Smooth muscle cell (in vitro differentiated cells): Measurements from ENCODE around the gene GRB7. TPM values are rescaled to one million over a fixed set of nuclear protein-coding genes. Genes with fewer than 3 reads are reported as not detected.

Source experiments
- DNase-seq: peaks from one replicate; lab custom pipeline; 2025; ENCODE audit not compliant: unreplicated experiment; lab: John Stamatoyannopoulos, UW
- H2AFZ ChIP-seq: fragments of 200-600 bp; sonication (generic); 2 replicates; pipeline ENCODE4 v1.6.0; 2016; ENCODE audit warnings: antibody characterized with exemption, low read depth, mild to moderate bottlenecking
- H3F3A ChIP-seq: fragments of 200-600 bp; sonication (generic); 2 replicates; pipeline ENCODE4 v1.6.0; 2017; ENCODE audit warnings: antibody characterized with exemption, low read depth
- H3K27ac ChIP-seq: fragments of 200-600 bp; sonication (generic); 2 replicates; pipeline ENCODE4 v1.5.1; 2016; ENCODE audit warnings: low read depth, mild to moderate bottlenecking
- H3K27me3 ChIP-seq: fragments of 200-600 bp; sonication (generic); 2 replicates; pipeline ENCODE4 v1.6.1; 2016; ENCODE audit warnings: low read depth, mild to moderate bottlenecking
- H3K36me3 ChIP-seq: fragments of 200-600 bp; sonication (generic); 2 replicates; pipeline ENCODE4 v1.5.1; 2016; ENCODE audit warnings: low read depth
- H3K4me1 ChIP-seq: fragments of 200-600 bp; sonication (generic); 2 replicates; pipeline ENCODE4 v1.5.1; 2016; ENCODE audit warnings: low read depth
- H3K4me2 ChIP-seq: fragments of 200-600 bp; sonication (generic); 2 replicates; pipeline ENCODE4 v1.6.0; 2016; ENCODE audit warnings: mild to moderate bottlenecking
- H3K4me3 ChIP-seq: fragments of 200-600 bp; sonication (generic); 2 replicates; pipeline ENCODE4 v1.5.1; 2016; ENCODE audit warnings: mild to moderate bottlenecking
- H3K79me2 ChIP-seq: fragments of 200-600 bp; sonication (generic); 2 replicates; pipeline ENCODE4 v1.6.0; 2016; ENCODE audit warnings: low read depth, mild to moderate bottlenecking
- H3K9ac ChIP-seq: fragments of 200-600 bp; sonication (generic); 2 replicates; pipeline ENCODE4 v1.6.0; 2016; ENCODE audit warnings: low read depth
- H3K9me3 ChIP-seq: fragments of 200-600 bp; sonication (generic); replicated peaks from 2 replicates; pipeline ENCODE4 v1.5.1; 2016; ENCODE audit warnings: low read depth
- H4K20me1 ChIP-seq: fragments of 200-600 bp; sonication (generic); 2 replicates; pipeline ENCODE4 v1.6.0; 2016; ENCODE audit warnings: low read depth
- CTCF ChIP-seq: fragments of 200-600 bp; sonication (generic); IDR thresholded peaks from 2 replicates; pipeline ENCODE4 v1.5.1; 2017; ENCODE audit warnings: borderline replicate concordance, mild to moderate bottlenecking, antibody characterized with exemption; ENCODE audit not compliant: insufficient read depth, poor library complexity, severe bottlenecking
- WGBS: methylation state at CpG from one replicate; pipeline ENCODE4 v1.1.7; 2016; ENCODE audit warnings: low lambda C conversion rate; 5-methylcytosine and 5-hydroxymethylcytosine counted together
- polyA plus RNA-seq: library from polyadenylated mRNA; unstranded; fragments of >200 nt; fragmentation: Nextera tagmentation; extraction: Ambion mirVana; gene quantifications from 2 replicates; pipeline ENCODE4 v1.2.1, GENCODE V29; 2016
- total RNA-seq: library from RNA; depleted of rRNA; stranded (reverse); fragments of >200 nt; gene quantifications from 2 replicates; pipeline ENCODE4 v1.2.3, GENCODE V29; 2014

The GRB7 gene
- total and polyA plus RNA-seq, 2 experiments from 2014 or later = 2.7 to 4.1 TPM

GRCh38 chr17:39719563-39720355 lies 18.0 kb upstream of the GRB7 start:
- no peaks in the 10 kb centered on the region for H3K36me3 ChIP-seq
- no peak overlapping the region for H2AFZ ChIP-seq

GRCh38 chr17:39722104-39722503 lies 15.6 kb upstream of the GRB7 start:
- H3K27me3 ChIP-seq = no peaks in the 10 kb centered on the region
- no peak for TF ChIP-seq CTCF
- H3K9ac ChIP-seq = no peak overlapping the region
- H3K36me3 ChIP-seq = no peaks in the 10 kb centered on the region
- H4K20me1 ChIP-seq = no peaks in the 10 kb centered on the region
- no peak overlapping the region for H3K4me2 ChIP-seq
- no peaks in the 10 kb centered on the region for H3K4me1 ChIP-seq
- H3K4me3 ChIP-seq = no peak overlapping the region
- no peaks in the 10 kb centered on the region for H3F3A ChIP-seq
- no peak overlapping the region for H2AFZ ChIP-seq
- DNase-seq = no peak
- no peaks in the 10 kb centered on the region for H3K9me3 ChIP-seq
- H3K27ac ChIP-seq = no peak overlapping the region
- no peaks in the 10 kb centered on the region for H3K79me2 ChIP-seq
- WGBS = over 99% methylated on average over 6 of the region's 6 CpGs

More at GRCh38 chr17:39719563-39720355, 18.0 kb upstream of the GRB7 start:
- Histone ChIP-seq H4K20me1 (no peaks in the 10 kb centered on the region), H3K4me2 (no peak overlapping the region), H3K27ac (no peak overlapping the region), H3K9ac (no peak overlapping the region), H3K4me1 (no peaks in the 10 kb centered on the region), H3K9me3 (no peaks in the 10 kb centered on the region), H3K27me3 (no peaks in the 10 kb centered on the region), H3F3A (no peaks in the 10 kb centered on the region), H3K79me2 (no peaks in the 10 kb centered on the region), H3K4me3 (no peak overlapping the region)
- no peak for TF ChIP-seq CTCF
- WGBS = 95% methylated on average over 7 of the region's 7 CpGs
- DNase-seq = no peak

GRCh38 chr17:39722965-39723848 lies 14.5 kb upstream of the GRB7 start:
- H3F3A ChIP-seq = no peaks in the 10 kb centered on the region
- H3K4me2 ChIP-seq = no peak overlapping the region
- H3K4me3 ChIP-seq = no peak overlapping the region
- DNase-seq = no peak
- H3K9me3 ChIP-seq = no peaks in the 10 kb centered on the region
- H3K36me3 ChIP-seq = no peaks in the 10 kb centered on the region
- H3K27me3 ChIP-seq = no peaks in the 10 kb centered on the region
- no peaks in the 10 kb centered on the region for H3K4me1 ChIP-seq
- H2AFZ ChIP-seq = no peak overlapping the region
- WGBS = 92% methylated on average over 34 of the region's 34 CpGs
- no peaks in the 10 kb centered on the region for H3K79me2 ChIP-seq
- no peak overlapping the region for H3K9ac ChIP-seq
- no peak overlapping the region for H3K27ac ChIP-seq
- no peak for TF ChIP-seq CTCF
- no peaks in the 10 kb centered on the region for H4K20me1 ChIP-seq
